Body of pancreas (tissue), 4 donors: Measurements from ENCODE around the gene SPCS2.

Experiments used
- CTCF ChIP-seq, 7 experiments: fragments of 450-650 bp in 4 of 7; fragments of 200-600 bp in 3 of 7; sonication (generic) in 3 of 7; IDR thresholded peaks; one replicate each; pipeline ENCODE4 v1.5.1; 2016 to 2019; ENCODE audit warnings: antibody characterized with exemption in 7 of 7
- POLR2A ChIP-seq, 3 donors: fragments of 450-650 bp; IDR thresholded peaks; one replicate each; pipeline ENCODE4 v1.6.1; 2016; ENCODE audit warnings: antibody characterized with exemption in 3 of 3, mild to moderate bottlenecking in 2 of 3

GRCh38 chr11:74989260-74989638 is 40.2 kb downstream of the SPCS2 start:
- TF ChIP-seq CTCF (IDR thresholded peaks at IDR 0.05) (no peak), POLR2A (IDR thresholded peaks at IDR 0.05) (no peak)
